Measurements from ENCODE around the gene SUGCT. TPM values are rescaled to one million over a fixed set of nuclear protein-coding genes. Genes with fewer than 3 reads are reported as not detected.

Gene SUGCT
- total and polyA plus RNA-seq, 9 of the 15 experiments (the other 6 are each of a cell fraction or from before 2014, with no cell fraction given) = 0.58 to 2.5 (median 1.4) TPM

DNA sequence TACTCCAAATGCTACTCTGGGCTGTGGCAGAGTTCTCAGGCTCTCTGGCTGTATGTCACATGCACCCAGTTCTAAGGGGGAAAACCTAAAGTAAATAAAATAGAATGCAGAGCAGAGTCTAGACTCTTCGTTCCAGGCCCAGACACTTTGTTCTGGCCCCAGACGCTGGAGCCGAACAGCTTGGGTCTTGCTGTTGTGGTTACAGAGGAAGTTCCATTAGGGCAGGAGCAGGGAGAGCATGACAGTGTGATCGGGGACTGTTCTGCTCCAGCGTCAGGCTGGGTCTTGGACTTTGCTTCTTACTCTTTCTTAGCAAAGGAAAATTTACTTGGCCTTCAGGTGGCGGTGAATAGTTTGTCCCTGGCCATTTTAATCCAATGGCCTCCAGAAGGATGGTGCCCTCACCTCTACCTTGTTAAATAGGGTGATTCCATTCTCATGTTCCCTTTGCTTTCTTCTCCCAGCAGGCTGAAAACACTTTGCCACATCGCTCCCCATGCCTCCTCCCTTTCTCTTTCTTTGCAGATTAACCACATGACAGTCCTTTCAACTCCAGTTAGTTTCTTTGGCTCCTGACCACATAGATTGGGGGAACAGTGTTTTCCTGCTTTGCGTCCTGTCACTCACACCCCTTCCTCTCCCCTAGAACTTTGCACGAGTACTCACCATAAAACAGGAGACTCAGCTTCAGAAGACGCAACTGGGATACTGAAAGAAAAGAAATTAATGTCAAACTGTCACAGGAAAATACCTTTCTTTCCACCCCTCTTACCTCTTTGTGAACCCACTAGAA lies 730.8 kb downstream of the SUGCT start (continued):
- TF ChIP-seq ZBTB7A (IDR thresholded peaks at IDR 0.05; ENCODE audit: borderline replicate concordance, control insufficient read depth, low read depth, low read length) (no peak), MAFG (tag; conservative IDR thresholded peaks at IDR 0.05) (no peak)

DNA sequence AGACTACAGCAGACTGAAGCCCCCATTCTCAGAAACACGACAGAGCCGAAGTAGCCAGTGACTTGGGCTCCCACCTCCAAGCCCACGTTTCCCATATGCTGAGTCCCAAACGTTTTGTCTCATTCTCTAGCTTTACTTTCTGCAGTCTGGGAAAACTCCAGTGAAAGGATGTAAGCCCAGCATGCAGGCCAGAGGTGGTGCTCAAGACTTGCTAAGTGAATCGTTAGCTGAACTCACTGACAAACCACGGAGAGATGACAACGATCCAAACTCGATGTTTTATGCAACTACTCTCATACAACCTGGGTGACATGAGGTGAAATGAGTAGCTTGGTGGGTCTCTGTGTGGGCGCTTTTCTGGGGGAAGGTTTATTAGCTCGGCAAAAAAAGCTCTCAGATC lies 731.8 kb downstream of the SUGCT start:
- H4K20me1 ChIP-seq (replicated peaks; ENCODE audit: control insufficient read depth, insufficient read depth, low read length) = no peaks in the 10 kb centered on the region
- H3K36me3 ChIP-seq (ENCODE audit: control insufficient read depth, insufficient read depth, low read length) = no peaks in the 10 kb centered on the region
- H3K4me2 ChIP-seq (ENCODE audit: insufficient read depth, low read length) = no peak overlapping the region
- WGBS (ENCODE audit: insufficient coverage, low coverage, missing lambda C conversion rate) = 2% methylated on average over 10 of the region's 10 CpGs
- BruUV-seq (replicated peaks) = no TSS peak
- CTCF ChIA-PET (ENCODE audit: low intra/inter-chr PET ratio) = no interaction called here
- POLR2A ChIA-PET = no interaction called here
- no peaks in the 10 kb centered on the region for H3K4me1 ChIP-seq (replicated peaks in 1 of 2; ENCODE audit: control insufficient read depth in 2 of 2, insufficient read depth in 2 of 2, low read length in 2 of 2)
- no peaks in the 10 kb centered on the region for H3K9me3 ChIP-seq (replicated peaks; ENCODE audit: control insufficient read depth, insufficient read depth, low read depth, low read length)
- in situ Hi-C loops (cut with MboI) (no loop called here), intact Hi-C loops (cut with micrococcal nuclease) (no loop called here)
- ATAC-seq (no peak), DNase-seq (ENCODE audit: extremely low read depth in 1 of 4, low spot score in 3 of 4) (no peak), FAIRE-seq (no peak)
- H3K79me2 ChIP-seq (ENCODE audit: control insufficient read depth, insufficient read depth, low read length) = no peaks in the 10 kb centered on the region
- H3K27ac ChIP-seq (ENCODE audit: extremely low read depth, low read depth, low read length) = no peak overlapping the region
- no peak overlapping the region for H2AFZ ChIP-seq (ENCODE audit: low read depth, low read length)
- no peak overlapping the region for H3K4me3 ChIP-seq
- TF ChIP-seq NUFIP1 (IDR thresholded peaks at IDR 0.05; ENCODE audit: partially characterized antibody) = no peak
- no peak for TF ChIP-seq RBM39 (optimal IDR thresholded peaks at IDR 0.05; ENCODE audit: low read depth, low read length)
- TF ChIP-seq RBM34 (IDR thresholded peaks at IDR 0.05; ENCODE audit: borderline replicate concordance, insufficient read depth, low read length) = no peak
- TF ChIP-seq, protein P1, sequence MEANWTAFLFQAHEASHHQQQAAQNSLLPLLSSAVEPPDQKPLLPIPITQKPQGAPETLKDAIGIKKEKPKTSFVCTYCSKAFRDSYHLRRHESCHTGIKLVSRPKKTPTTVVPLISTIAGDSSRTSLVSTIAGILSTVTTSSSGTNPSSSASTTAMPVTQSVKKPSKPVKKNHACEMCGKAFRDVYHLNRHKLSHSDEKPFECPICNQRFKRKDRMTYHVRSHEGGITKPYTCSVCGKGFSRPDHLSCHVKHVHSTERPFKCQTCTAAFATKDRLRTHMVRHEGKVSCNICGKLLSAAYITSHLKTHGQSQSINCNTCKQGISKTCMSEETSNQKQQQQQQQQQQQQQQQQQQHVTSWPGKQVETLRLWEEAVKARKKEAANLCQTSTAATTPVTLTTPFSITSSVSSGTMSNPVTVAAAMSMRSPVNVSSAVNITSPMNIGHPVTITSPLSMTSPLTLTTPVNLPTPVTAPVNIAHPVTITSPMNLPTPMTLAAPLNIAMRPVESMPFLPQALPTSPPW (CRISPR knock-in tag; IDR thresholded peaks at IDR 0.05) = no peak
- H3K27me3 ChIP-seq (ENCODE audit: control insufficient read depth in 2 of 2, insufficient read depth in 2 of 2, low read length in 2 of 2) = no peaks in the 10 kb centered on the region
- no peaks in the 10 kb centered on the region for H3K9me1 ChIP-seq (ENCODE audit: control insufficient read depth, insufficient read depth, low read length)
- H3K9ac ChIP-seq (ENCODE audit: insufficient read depth in 1 of 2, low read depth in 2 of 2, low read length in 2 of 2) = no peak overlapping the region

All from K562 (cell line).